ENCODE data around the gene CSNK1G2. TPM values are rescaled to one million over a fixed set of nuclear protein-coding genes. Genes with fewer than 3 reads are reported as not detected.

The CSNK1G2 gene
- polyA plus RNA-seq, 2 of the 4 experiments (the other 2 are of a cell fraction): 15.5 to 42.0 TPM

GRCh38 chr19:1944088-1944915 is 3.3 kb downstream of the CSNK1G2 start:
- Histone ChIP-seq H3K4me2 (no peak overlapping the region), H3K4me1 (peaks cover 11% of the 10 kb centered on the region; the same call in 2 of the 3 replicates), H3K9me3 (no peaks in the 10 kb centered on the region), H3K27ac (no peak overlapping the region; a peak in 1 of 6 replicates), H3K4me3 (no peak overlapping the region)
- ChIA-PET POLR2A (no interaction called here), CTCF (interaction anchor here (1.6 kb wide), 1 partner anchor 14 kb away, joined by 8 read pairs; no protein-coding TSS in a partner anchor)
- no peak for FAIRE-seq
- TF ChIP-seq CHD4 (IDR thresholded peaks at IDR 0.05; ENCODE audit: borderline replicate concordance): no peak
- TF ChIP-seq, protein P1, sequence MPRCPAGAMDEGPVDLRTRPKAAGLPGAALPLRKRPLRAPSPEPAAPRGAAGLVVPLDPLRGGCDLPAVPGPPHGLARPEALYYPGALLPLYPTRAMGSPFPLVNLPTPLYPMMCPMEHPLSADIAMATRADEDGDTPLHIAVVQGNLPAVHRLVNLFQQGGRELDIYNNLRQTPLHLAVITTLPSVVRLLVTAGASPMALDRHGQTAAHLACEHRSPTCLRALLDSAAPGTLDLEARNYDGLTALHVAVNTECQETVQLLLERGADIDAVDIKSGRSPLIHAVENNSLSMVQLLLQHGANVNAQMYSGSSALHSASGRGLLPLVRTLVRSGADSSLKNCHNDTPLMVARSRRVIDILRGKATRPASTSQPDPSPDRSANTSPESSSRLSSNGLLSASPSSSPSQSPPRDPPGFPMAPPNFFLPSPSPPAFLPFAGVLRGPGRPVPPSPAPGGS (IDR thresholded peaks at IDR 0.05): no peak
- ATAC-seq: no peak
- 91% methylated on average over 15 of the region's 42 CpGs for WGBS (ENCODE audit: missing lambda C conversion rate)
- DNase-seq (ENCODE audit: low read depth in 1 of 2, low spot score in 1 of 2): no peak

GRCh38 chr19:1944916-1945561 is 4.1 kb downstream of the CSNK1G2 start:
- FAIRE-seq: no peak
- no peak for ATAC-seq
- Histone ChIP-seq H3K4me3 (no peak overlapping the region), H3K27ac (no peak overlapping the region; a peak in 1 of 6 replicates), H3K4me1 (peaks cover 4% of the 10 kb centered on the region; the same call in 2 of the 3 replicates), H3K9me3 (no peaks in the 10 kb centered on the region), H3K4me2 (no peak overlapping the region)
- TF ChIP-seq FOSL2 (IDR thresholded peaks at IDR 0.05) (no peak), FOSL2 (CRISPR knock-in tag; IDR thresholded peaks at IDR 0.05) (no peak), BHLHE40 (IDR thresholded peaks at IDR 0.05; ENCODE audit: low read depth, low read length) (no peak), JUN (IDR thresholded peaks at IDR 0.05) (no peak), EP300 (IDR thresholded peaks at IDR 0.05) (no peak), NPAS2 (CRISPR knock-in tag; IDR thresholded peaks at IDR 0.05; ENCODE audit: borderline replicate concordance) (no peak), SREBF2 (IDR thresholded peaks at IDR 0.05) (no peak), HMGXB4 (CRISPR knock-in tag; IDR thresholded peaks at IDR 0.05; ENCODE audit: borderline replicate concordance) (no peak), POLR2AphosphoS2 (conservative IDR thresholded peaks at IDR 0.05; ENCODE audit: low read length) (no peak), CHD4 (IDR thresholded peaks at IDR 0.05; ENCODE audit: borderline replicate concordance) (no peak), GATA3 (IDR thresholded peaks at IDR 0.05; ENCODE audit: borderline replicate concordance) (no peak), EHMT2 (IDR thresholded peaks at IDR 0.05; ENCODE audit: low read depth) (no peak)
- ChIA-PET CTCF (interaction anchor here (0.7 to 1.7 kb wide), 7 partner anchors 12 to 213 kb away, joined by 3 to 5 read pairs (median 3); no protein-coding TSS in a partner anchor), POLR2A (no interaction called here)
- 96% methylated on average over 5 of the region's 30 CpGs for WGBS (ENCODE audit: missing lambda C conversion rate)
- DNase-seq (ENCODE audit: low read depth in 1 of 2, low spot score in 1 of 2): no peak

DNA sequence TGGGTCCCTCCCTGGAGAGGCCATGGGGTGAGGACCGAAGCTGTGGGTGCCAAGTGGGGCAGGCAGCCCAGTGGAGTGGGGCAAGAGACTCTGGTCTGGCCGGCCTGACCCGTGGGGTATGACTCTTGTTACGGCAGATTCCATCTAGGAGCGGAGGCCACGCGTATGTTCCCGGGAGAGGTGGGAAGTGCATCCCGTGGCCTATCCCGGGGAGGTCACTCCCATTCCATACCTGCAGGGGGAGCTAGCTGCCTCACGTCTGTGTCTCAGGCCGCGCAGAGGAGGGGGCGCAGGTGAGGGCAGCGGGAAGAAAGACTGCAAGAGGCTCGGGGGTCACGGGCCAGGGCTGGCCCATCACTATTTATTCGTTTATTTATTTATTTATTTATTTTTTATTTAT is 4.9 kb downstream of the CSNK1G2 start:
- DNase-seq (ENCODE audit: low read depth in 1 of 2, low spot score in 1 of 2): peak; percentile 47 to 56
- POLR2A ChIA-PET: no interaction called here
- Histone ChIP-seq H3K4me1 (0 out of 3 replicates have a peak, but pooled peaks cover 3% of the 10 kb centered on the region), H3K27ac (no peak overlapping the region), H3K9me3 (no peaks in the 10 kb centered on the region), H3K4me2 (no peak overlapping the region), H3K4me3 (no peak overlapping the region)
- ATAC-seq: peak in 1 of 2 experiments; percentile 43; a peak in 3 of 6 replicates
- CTCF ChIA-PET: interaction anchor here (0.5 to 1.7 kb wide), 10 partner anchors 10 to 213 kb away, joined by 3 to 5 read pairs (median 3); no protein-coding TSS in a partner anchor
- FAIRE-seq: no peak
- 76% methylated on average over 18 of the region's 18 CpGs for WGBS (ENCODE audit: missing lambda C conversion rate)
- TF ChIP-seq CTCF (IDR thresholded peaks at IDR 0.05) (peak; percentile 27; the same call in 2 of the 3 replicates), ZC3H11A (IDR thresholded peaks at IDR 0.05) (0 out of 2 replicates have a peak, but pooled peaks have one; percentile 18), RAD21 (conservative IDR thresholded peaks at IDR 0.05 in 1 of 2, IDR thresholded peaks at IDR 0.05 in 1 of 2) (0 out of 5 replicates have a peak, but pooled peaks of 1 of the 2 experiments have one; percentile 20), MAFK (IDR thresholded peaks at IDR 0.05; ENCODE audit: partially characterized antibody) (no peak), RCOR1 (IDR thresholded peaks at IDR 0.05; ENCODE audit: low read depth, low read length) (no peak)

All from A549 (cell line).